Upper lobe of left lung (tissue), 6 donors: ENCODE results near the gene TSHZ1. TPM values are rescaled to one million over a fixed set of nuclear protein-coding genes. Genes with fewer than 3 reads are reported as not detected.

ENCODE experiments used
- ATAC-seq, 2 donors: fragments of 200-7000 bp; cut with Tn5 transposase; one replicate each; pipeline ENCODE4 v1.9.1; 2022; ENCODE audit warnings: mild to moderate bottlenecking in 2 of 2, moderate library complexity in 2 of 2; ENCODE audit not compliant: low FRiP score in 2 of 2
- DNase-seq, 2 donors: peaks; one replicate each; pipeline ENCODE4 v3.0.0-alpha.2; 2019 to 2020
- H3K27ac ChIP-seq, 4 donors: fragments of 200-600 bp; sonication (generic); one replicate each; pipeline ENCODE4 v1.5.1; 2016 to 2019
- H3K27me3 ChIP-seq, 4 donors: fragments of 200-600 bp; sonication (generic); one replicate each; pipeline ENCODE4 v1.5.1; 2017 to 2019
- H3K36me3 ChIP-seq, 4 donors: fragments of 200-600 bp; sonication (generic); one replicate each; pipeline ENCODE4 v1.5.1; 2016 to 2019
- H3K4me1 ChIP-seq, 4 donors: fragments of 200-600 bp; sonication (generic); one replicate each; pipeline ENCODE4 v1.5.1; 2018 to 2019
- H3K4me3 ChIP-seq, 4 donors: fragments of 200-600 bp; sonication (generic); one replicate each; pipeline ENCODE4 v1.5.1; 2017 to 2019; ENCODE audit warnings: mild to moderate bottlenecking in 2 of 4, moderate library complexity in 1 of 4
- H3K9me3 ChIP-seq, 4 donors: fragments of 200-600 bp; sonication (generic); one replicate each; pipeline ENCODE4 v1.5.1; 2018 to 2019
- CTCF ChIP-seq, 6 experiments: fragments of 450-650 bp in 4 of 6; fragments of 200-600 bp in 2 of 6; sonication (generic) in 2 of 6; IDR thresholded peaks; one replicate each; pipeline ENCODE4 v1.5.1; 2016 to 2019; ENCODE audit warnings: antibody characterized with exemption in 6 of 6
- EP300 ChIP-seq, 4 donors: sonication (generic); formaldehyde crosslinking; IDR thresholded peaks; one replicate each; pipeline ENCODE4 v1.5.1; 2017; ENCODE audit warnings: antibody characterized with exemption in 4 of 4, control low read depth in 2 of 4
- POLR2A ChIP-seq, 4 donors: fragments of 450-650 bp; IDR thresholded peaks; one replicate each; pipeline ENCODE4 v1.5.1; 2016 to 2017; ENCODE audit warnings: antibody characterized with exemption in 4 of 4, mild to moderate bottlenecking in 2 of 4
- POLR2AphosphoS5 ChIP-seq, 2 donors: sonication (generic); formaldehyde crosslinking; IDR thresholded peaks; one replicate each; pipeline ENCODE4 v1.5.1; 2017; ENCODE audit warnings: antibody characterized with exemption in 2 of 2
- WGBS, 2 donors: methylation state at CpG; one replicate each; pipeline ENCODE4 v1.1.5; 2017 to 2018; 5-methylcytosine and 5-hydroxymethylcytosine counted together
- total RNA-seq, 6 donors: library from RNA; depleted of rRNA in 4 of 6; stranded (reverse); fragments of >200 nt in 4 of 6; gene quantifications; one replicate each; pipeline versions ENCODE4 v1.1.0 to v1.2.1, GENCODE V29; 2016 to 2021
- donor health status: DM: no; HTN: no; CAD: no; lungs with moderate emphysema.
- donor health status: DM: no; HTN: yes; CAD: no; lungs with severe emphysema.

The TSHZ1 gene
- total RNA-seq, 6 donors from 2014 or later: 9.1 to 16.5 (median 14.3) TPM

GRCh38 chr18:75297731-75298130 lies 87.1 kb downstream of the TSHZ1 start:
- Histone ChIP-seq H3K27me3 (no peaks in the 10 kb centered on the region), H3K36me3 (no peaks in the 10 kb centered on the region), H3K4me3 (no peak overlapping the region), H3K9me3 (no peaks in the 10 kb centered on the region), H3K4me1 (no peaks in the 10 kb centered on the region), H3K27ac (no peak overlapping the region)
- no peak for ATAC-seq
- DNase-seq: no peak
- TF ChIP-seq EP300 (IDR thresholded peaks at IDR 0.05) (no peak), POLR2A (IDR thresholded peaks at IDR 0.05) (no peak), CTCF (IDR thresholded peaks at IDR 0.05) (no peak)
- 84 to 87% methylated on average over 8 of the region's 8 CpGs for WGBS, 2 donors

GRCh38 chr18:75304678-75305557 lies 94.3 kb downstream of the TSHZ1 start:
- Histone ChIP-seq H3K9me3 (no peaks in the 10 kb centered on the region), H3K27me3 (no peaks in the 10 kb centered on the region), H3K4me1 (no peaks in the 10 kb centered on the region), H3K36me3 (no peaks in the 10 kb centered on the region), H3K4me3 (no peak overlapping the region), H3K27ac (no peak overlapping the region)
- 86 to 90% methylated on average over 25 to 27 of the region's 27 CpGs for WGBS, 2 donors
- ATAC-seq (no peak), DNase-seq (peak in 1 of 2 donors; percentile 40)
- TF ChIP-seq CTCF (IDR thresholded peaks at IDR 0.05) (no peak), EP300 (IDR thresholded peaks at IDR 0.05) (no peak), POLR2A (IDR thresholded peaks at IDR 0.05) (no peak), POLR2AphosphoS5 (IDR thresholded peaks at IDR 0.05) (no peak)

- H3K9me3 ChIP-seq: no peaks in the 10 kb centered on the region
- no peak overlapping the region for H3K27ac ChIP-seq
- DNase-seq (no peak), ATAC-seq (no peak)
- H3K4me3 ChIP-seq: no peak overlapping the region
- H3K4me1 ChIP-seq: no peaks in the 10 kb centered on the region
- TF ChIP-seq EP300 (IDR thresholded peaks at IDR 0.05) (no peak), POLR2AphosphoS5 (IDR thresholded peaks at IDR 0.05) (no peak), CTCF (IDR thresholded peaks at IDR 0.05) (no peak), POLR2A (IDR thresholded peaks at IDR 0.05) (no peak)
- H3K36me3 ChIP-seq: no peaks in the 10 kb centered on the region
- 76 to 92% methylated on average over 4 of the region's 4 CpGs for WGBS, 2 donors
- H3K27me3 ChIP-seq: no peaks in the 10 kb centered on the region
Measured at GRCh38 chr18:75305984-75306383, 95.4 kb downstream of the TSHZ1 start.

- Histone ChIP-seq H3K4me3 (no peak overlapping the region), H3K9me3 (no peaks in the 10 kb centered on the region), H3K36me3 (no peaks in the 10 kb centered on the region), H3K27ac (no peak overlapping the region), H3K27me3 (no peaks in the 10 kb centered on the region), H3K4me1 (no peaks in the 10 kb centered on the region)
- ATAC-seq: peak in 1 of 2 donors; percentile 62
- TF ChIP-seq EP300 (IDR thresholded peaks at IDR 0.05) (no peak), CTCF (IDR thresholded peaks at IDR 0.05) (no peak), POLR2AphosphoS5 (IDR thresholded peaks at IDR 0.05) (no peak), POLR2A (IDR thresholded peaks at IDR 0.05) (no peak)
- DNase-seq: no peak
- 22 to 38% methylated on average over 2 of the region's 2 CpGs for WGBS, 2 donors
Measured at GRCh38 chr18:75307530-75307929, 96.9 kb downstream of the TSHZ1 start.

GRCh38 chr18:75309564-75309963 lies 99.0 kb downstream of the TSHZ1 start:
- ATAC-seq (peak in 1 of 2 donors; percentile 34), DNase-seq (no peak)
- WGBS, 2 donors: 87 to 89% methylated on average over 8 of the region's 8 CpGs
- no peaks in the 10 kb centered on the region for H3K4me1 ChIP-seq
- no peak overlapping the region for H3K4me3 ChIP-seq
- H3K27me3 ChIP-seq: no peaks in the 10 kb centered on the region
- no peak overlapping the region for H3K27ac ChIP-seq
- no peaks in the 10 kb centered on the region for H3K36me3 ChIP-seq
- no peak for TF ChIP-seq POLR2AphosphoS5 (IDR thresholded peaks at IDR 0.05)
- TF ChIP-seq POLR2A (IDR thresholded peaks at IDR 0.05): no peak
- no peak for TF ChIP-seq CTCF (IDR thresholded peaks at IDR 0.05)
- no peak for TF ChIP-seq EP300 (IDR thresholded peaks at IDR 0.05)
- H3K9me3 ChIP-seq: no peaks in the 10 kb centered on the region
